M059J (cell line): ENCODE data around the gene PPIP5K2. TPM values are rescaled to one million over a fixed set of nuclear protein-coding genes. Genes with fewer than 3 reads are reported as not detected.
"Not testable (repeated sequence)": the region's sequence is repeated elsewhere in the genome, so short reads cannot be mapped to it uniquely, and the experiment has no call there.

ENCODE experiments used
- DNase-seq: peaks from one replicate; pipeline ENCODE4 v3.0.0-alpha.2; 2012; ENCODE audit warnings: low read depth
- total RNA-seq: library from RNA; depleted of rRNA; stranded (reverse); fragments of >200 nt; shearing (Covaris generic); gene quantifications from 2 replicates; pipeline ENCODE4 v1.2.3, GENCODE V29; 2014

The PPIP5K2 gene
- total RNA-seq, 1 experiment from 2014 or later: 22.4 TPM

DNA sequence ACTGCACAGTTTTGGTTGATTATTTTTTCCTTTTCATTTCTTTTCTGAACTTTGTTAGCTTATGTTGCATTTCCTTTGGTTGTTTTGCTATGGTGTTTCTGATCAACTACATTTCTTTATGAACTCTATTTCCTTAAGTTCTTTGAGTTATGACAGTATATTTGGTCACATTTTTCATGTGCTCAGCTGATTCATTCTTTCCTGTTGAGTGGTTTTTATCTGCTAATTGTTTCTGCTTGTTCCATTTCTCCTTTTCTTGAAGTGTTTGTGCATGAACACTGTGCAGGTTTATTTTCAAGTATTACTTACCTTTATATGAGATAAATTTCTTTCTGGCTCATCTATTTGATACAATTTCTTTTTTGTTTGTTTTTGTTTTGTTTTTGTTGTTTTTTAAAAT lies 87.6 kb downstream of the PPIP5K2 start:
- DNase-seq: no peak

DNA sequence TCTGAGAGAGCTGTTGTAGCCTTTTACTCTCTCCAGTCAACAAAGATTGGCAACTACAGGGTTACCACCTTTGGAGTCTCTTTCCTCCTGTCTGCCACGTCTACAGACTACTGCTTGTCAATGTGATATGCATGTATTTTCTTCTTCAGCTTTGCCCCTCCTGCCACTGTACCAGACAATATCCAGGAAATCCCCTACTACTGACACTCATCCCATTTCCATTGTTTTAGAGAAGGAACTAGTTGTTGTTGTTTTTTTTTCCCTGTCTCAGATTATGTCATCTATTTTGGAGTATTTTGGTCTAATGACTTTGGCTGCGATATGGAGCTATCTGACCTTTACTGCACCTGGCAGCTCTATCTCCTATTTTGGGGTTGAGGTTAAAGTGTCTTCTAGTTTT lies 88.4 kb downstream of the PPIP5K2 start:
- DNase-seq: no peak

DNA sequence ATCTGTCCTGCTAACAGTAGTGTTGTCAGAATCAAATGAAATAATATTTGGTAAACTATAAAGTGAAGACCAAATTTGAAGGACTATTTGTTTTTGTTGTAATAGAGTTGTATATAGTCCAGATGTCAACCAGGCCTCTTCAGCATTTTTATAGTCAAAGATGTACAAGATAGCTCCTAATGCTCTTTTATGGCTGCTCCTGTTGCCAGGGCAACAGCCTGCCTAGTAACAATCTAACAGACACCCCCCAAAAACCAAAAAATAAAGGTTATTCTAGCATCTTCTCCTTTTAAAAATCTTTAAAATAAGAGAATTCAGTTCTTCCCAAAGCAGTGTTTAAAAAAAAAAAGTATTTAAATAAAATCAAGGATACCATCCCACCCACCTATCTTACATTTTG lies 89.0 kb downstream of the PPIP5K2 start:
- no peak for DNase-seq

- DNase-seq: no peak
Observed at GRCh38 chr5:103210952-103211351, 90.9 kb downstream of the PPIP5K2 start.

- no peak for DNase-seq
Observed at GRCh38 chr5:103211576-103212561, 91.8 kb downstream of the PPIP5K2 start.

- peak; percentile 80 for DNase-seq
Observed at GRCh38 chr5:103216137-103216536, 96.0 kb downstream of the PPIP5K2 start.

GRCh38 chr5:103216697-103217096 lies 96.6 kb downstream of the PPIP5K2 start:
- no peak for DNase-seq

DNA sequence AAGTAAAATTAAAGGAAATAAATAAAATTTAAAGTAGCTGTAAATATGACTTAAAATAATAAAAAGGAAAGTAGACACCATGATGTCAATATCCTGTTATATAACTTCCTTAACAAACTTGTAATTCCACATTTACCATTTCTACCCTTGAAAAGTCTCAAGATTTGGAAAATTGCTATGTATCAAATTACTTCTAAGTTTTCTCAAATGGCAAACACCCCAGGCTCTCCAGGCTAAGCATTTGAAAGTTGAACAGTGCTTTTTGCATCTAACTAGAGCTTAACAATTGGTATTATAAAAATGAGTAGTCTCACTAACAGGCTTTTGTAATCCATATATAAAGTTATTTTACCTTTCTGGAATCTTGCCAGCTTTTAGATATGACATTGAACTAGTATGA lies 97.0 kb downstream of the PPIP5K2 start:
- no peak for DNase-seq

- DNase-seq: peak; percentile 89
Observed at GRCh38 chr5:103218164-103218563, 98.1 kb downstream of the PPIP5K2 start.

DNA sequence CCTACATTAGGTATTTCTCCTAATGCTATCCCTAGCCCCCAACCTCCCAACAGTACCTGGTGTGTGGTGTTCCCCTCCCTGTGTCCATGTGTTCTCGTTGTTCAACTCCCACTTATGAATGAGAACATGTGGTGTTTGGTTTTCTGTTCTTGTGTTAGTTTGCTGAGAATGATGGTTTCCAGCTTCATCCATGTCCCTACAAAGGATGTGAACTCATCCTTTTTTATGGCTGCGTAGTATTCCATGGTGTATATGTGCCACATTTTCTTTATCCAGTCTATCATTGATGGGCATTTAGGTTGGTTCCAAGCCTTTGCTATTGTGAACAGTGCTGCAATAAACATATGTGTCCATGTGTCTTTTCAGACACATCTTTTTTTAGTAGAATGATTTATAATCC lies 99.0 kb downstream of the PPIP5K2 start:
- DNase-seq: not testable (repeated sequence)

DNA sequence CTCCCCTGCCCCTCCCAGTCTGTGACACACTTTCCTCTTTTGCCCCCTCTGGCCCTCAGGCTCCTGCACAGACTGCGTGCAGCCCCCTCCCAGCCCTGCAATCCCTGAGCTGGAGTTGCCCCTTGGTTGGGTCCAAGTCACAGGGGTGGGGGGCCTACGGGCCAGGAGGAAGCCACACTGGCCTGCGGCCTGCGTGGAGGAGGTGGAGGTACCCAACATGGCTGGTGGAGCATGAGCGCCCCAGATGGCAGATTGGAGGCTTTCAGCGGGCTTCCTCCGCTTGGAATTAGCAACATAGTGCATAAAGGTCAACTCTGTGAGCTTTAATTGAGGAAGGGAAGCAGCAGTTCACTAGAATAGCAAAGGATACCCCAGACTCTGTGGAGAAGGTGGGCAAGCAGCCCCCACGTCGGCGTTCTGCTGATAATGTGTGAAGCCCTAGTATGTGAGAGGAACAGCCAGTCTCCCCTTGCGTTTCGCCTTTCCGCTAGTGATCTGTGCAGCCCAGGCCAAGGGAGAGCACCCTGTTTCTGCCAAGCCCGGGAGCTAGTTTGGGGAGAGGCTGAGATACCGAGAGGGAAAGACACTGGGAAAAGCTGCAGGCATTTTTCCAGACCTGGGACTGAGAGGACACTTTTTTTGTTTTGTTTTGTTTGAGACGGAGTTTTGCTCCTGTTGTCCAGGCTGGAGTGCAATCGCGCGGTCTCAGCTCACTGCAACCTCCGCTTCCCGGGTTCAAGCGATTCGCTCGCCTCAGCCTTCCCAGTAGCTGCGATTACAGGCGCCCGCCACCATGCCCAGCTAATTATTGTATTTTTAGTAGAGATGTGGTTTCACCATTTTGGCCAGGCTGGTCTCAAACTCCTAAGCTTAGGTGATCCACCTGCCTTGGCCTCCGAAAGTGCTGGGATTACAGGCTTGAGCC lies 103.2 kb downstream of the PPIP5K2 start:
- no peak for DNase-seq

DNA sequence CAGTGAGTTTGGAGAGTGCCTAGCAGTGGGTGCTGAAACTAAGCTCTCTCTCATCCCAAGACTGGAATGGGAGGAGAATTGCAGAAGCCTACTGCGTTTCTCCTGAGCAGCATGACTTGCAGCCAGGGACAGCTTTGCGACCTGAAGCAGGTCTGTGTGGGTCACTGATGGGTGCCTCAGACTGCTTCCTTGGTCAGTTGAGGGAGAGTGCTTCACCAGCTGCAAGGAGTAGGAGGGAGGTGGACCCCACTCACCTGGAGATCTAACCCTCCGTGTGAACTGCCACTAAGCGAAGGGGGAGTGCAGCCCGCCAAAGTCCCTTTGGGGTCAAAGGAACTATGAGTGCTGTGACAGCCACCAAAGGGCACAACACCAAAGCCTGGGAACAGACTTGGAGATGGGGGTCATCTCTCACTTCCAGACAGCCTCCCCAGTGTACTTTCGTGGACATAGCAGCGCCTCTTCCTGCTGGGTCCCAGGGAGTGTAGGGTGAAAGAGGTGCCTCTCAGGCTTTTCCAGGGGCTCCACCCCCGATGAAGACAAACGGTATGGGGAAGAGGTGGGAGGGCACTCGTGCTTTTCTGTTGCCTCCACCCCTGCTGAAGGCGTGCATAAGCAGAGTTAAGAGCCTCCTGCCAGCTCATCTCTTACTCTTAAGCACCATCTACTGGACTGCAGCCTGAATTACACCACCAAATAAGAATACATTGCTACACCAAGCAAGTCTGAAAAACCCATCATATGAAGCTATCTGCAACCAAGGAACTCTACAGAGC lies 104.2 kb downstream of the PPIP5K2 start:
- DNase-seq: peak; percentile 65

GRCh38 chr5:103224894-103225246 lies 104.8 kb downstream of the PPIP5K2 start:
- DNase-seq: no peak

DNA sequence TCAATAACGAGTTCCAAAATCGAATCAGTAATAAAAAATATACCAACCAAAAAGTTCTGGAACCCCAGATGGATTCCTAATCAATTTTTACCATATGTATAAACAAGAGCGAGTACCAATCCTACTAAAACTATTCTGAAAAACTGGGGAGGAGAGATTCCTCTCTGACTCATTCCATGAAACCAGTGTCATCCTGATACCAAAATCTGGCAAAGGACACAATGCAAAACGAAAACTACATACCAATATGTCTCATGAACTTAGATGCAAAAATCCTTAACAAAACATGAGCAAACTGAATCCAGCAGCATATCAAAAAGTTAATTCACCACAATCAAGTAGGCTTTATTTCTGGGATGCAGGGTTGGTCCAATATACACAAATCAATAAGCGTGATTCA lies 108.0 kb downstream of the PPIP5K2 start:
- no peak for DNase-seq

GRCh38 chr5:103228588-103228987 lies 108.5 kb downstream of the PPIP5K2 start:
- no peak for DNase-seq

GRCh38 chr5:103232393-103232999 lies 112.4 kb downstream of the PPIP5K2 start:
- DNase-seq: peak; percentile 29

GRCh38 chr5:103234239-103234975 lies 114.3 kb downstream of the PPIP5K2 start:
- peak; percentile 52 for DNase-seq

- DNase-seq: no peak
Observed at GRCh38 chr5:103235891-103236290, 115.8 kb downstream of the PPIP5K2 start.

DNA sequence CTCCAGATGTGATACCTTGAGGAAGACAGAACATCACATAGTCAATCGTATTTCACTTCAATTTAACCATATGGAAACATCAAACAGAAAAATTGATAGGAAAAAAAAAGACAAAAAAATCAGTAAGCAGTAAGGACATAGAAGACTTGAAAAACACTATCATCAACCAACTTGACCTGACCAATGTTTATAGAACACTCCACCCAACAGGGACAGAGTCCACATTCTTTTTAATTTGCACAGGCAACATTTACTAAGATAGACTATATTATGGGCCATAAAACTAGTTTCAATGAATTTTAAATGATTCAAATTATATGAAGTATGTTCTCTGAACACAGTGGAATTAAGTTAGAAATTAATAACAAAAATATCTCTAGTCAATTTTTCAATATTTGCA lies 117.7 kb downstream of the PPIP5K2 start:
- no peak for DNase-seq

DNA sequence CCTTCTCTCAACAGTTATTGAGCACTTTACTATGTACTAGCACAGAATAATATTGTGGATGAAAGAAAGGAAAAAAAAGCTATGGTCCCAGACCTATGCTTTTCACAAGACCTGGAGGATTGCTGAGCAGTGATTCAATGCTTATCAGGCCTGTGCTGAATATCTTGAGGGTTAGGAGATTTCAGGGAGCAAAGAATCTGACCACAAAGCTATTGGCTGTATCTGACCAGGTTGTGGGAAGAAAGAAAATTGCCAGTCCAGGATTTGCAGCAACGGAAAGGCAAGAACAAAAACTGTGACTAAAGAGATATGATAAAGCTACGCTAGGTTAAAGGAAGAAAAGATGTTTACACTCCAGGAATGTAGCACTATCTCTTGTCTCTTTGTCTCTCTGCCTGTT lies 123.6 kb downstream of the PPIP5K2 start:
- peak; percentile 53 for DNase-seq

- DNase-seq: no peak
Observed at GRCh38 chr5:103244398-103244797, 124.3 kb downstream of the PPIP5K2 start.
